GM23248 (cell line): ENCODE measurements around the gene CTPS2. TPM values are rescaled to one million over a fixed set of nuclear protein-coding genes. Genes with fewer than 3 reads are reported as not detected.
"Not testable (repeated sequence)": the region's sequence is repeated elsewhere in the genome, so short reads cannot be mapped to it uniquely, and the experiment has no call there.

Experiments
- DNase-seq: peaks from one replicate; pipeline ENCODE4 v3.0.0-alpha.2; 2015
- H2AFZ ChIP-seq: fragments of 200-600 bp; sonication (generic); 2 replicates; pipeline ENCODE4 v1.6.1; 2016; ENCODE audit warnings: antibody characterized with exemption
- H3F3A ChIP-seq: fragments of 200-600 bp; sonication (generic); 2 replicates; pipeline ENCODE4 v1.6.1; 2016; ENCODE audit warnings: mild to moderate bottlenecking, antibody characterized with exemption, mixed run types; ENCODE audit not compliant: insufficient read depth
- H3K27ac ChIP-seq: fragments of 200-600 bp; sonication (generic); 2 replicates; pipeline ENCODE4 v1.5.1; 2016; ENCODE audit warnings: mild to moderate bottlenecking
- H3K27me3 ChIP-seq: fragments of 200-600 bp; sonication (generic); replicated peaks from 2 replicates; pipeline ENCODE4 v1.6.1; 2016; ENCODE audit warnings: mild to moderate bottlenecking; ENCODE audit not compliant: insufficient read depth
- H3K36me3 ChIP-seq: fragments of 200-600 bp; sonication (generic); 2 replicates; pipeline ENCODE4 v1.6.1; 2016; ENCODE audit warnings: low read depth, mild to moderate bottlenecking
- H3K4me1 ChIP-seq: fragments of 200-600 bp; sonication (generic); 2 replicates; pipeline ENCODE4 v1.6.1; 2016; ENCODE audit warnings: mild to moderate bottlenecking; ENCODE audit not compliant: insufficient read depth
- H3K4me2 ChIP-seq: fragments of 200-600 bp; sonication (generic); one replicate; pipeline ENCODE4 v1.6.1; 2016; ENCODE audit warnings: mild to moderate bottlenecking; ENCODE audit not compliant: unreplicated experiment
- H3K4me3 ChIP-seq: fragments of 200-600 bp; sonication (generic); 2 replicates; pipeline ENCODE4 v1.5.1; 2016; ENCODE audit warnings: mild to moderate bottlenecking
- H3K79me2 ChIP-seq: fragments of 200-600 bp; sonication (generic); 2 replicates; pipeline ENCODE4 v1.6.1; 2016; ENCODE audit warnings: mild to moderate bottlenecking; ENCODE audit not compliant: insufficient read depth
- H3K9ac ChIP-seq: fragments of 200-600 bp; sonication (generic); 2 replicates; pipeline ENCODE4 v1.6.1; 2016; ENCODE audit warnings: mild to moderate bottlenecking
- H3K9me2 ChIP-seq: fragments of 200-600 bp; sonication (generic); 2 replicates; pipeline ENCODE4 v1.6.1; 2016; ENCODE audit warnings: mixed run types, mild to moderate bottlenecking, moderate library complexity; ENCODE audit not compliant: insufficient read depth
- H3K9me3 ChIP-seq: fragments of 200-600 bp; sonication (generic); one replicate; pipeline ENCODE4 v1.6.1; 2017; ENCODE audit warnings: low read depth
- H4K20me1 ChIP-seq: fragments of 200-600 bp; sonication (generic); 2 replicates; pipeline ENCODE4 v1.6.0; 2016; ENCODE audit not compliant: insufficient read depth
- EZH2 ChIP-seq: fragments of 200-600 bp; sonication (generic); IDR thresholded peaks from 2 replicates; pipeline ENCODE4 v1.6.1; 2018; ENCODE audit warnings: antibody characterized with exemption, mild to moderate bottlenecking; ENCODE audit not compliant: insufficient read depth, poor library complexity, severe bottlenecking
- EZH2phosphoT487 ChIP-seq: fragments of 200-600 bp; sonication (generic); IDR thresholded peaks from 2 replicates; pipeline ENCODE4 v1.6.1; 2018; ENCODE audit warnings: antibody characterized with exemption, moderate library complexity, mild to moderate bottlenecking, low read depth; ENCODE audit not compliant: insufficient read depth
- WGBS, 2 experiments: methylation state at CpG; one replicate each; pipeline ENCODE4 v1.1.6; 2015 to 2017; ENCODE audit warnings: low lambda C conversion rate in 2 of 2, low coverage in 1 of 2; ENCODE audit errors: missing lambda C conversion rate in 2 of 2; 5-methylcytosine and 5-hydroxymethylcytosine counted together
- in situ Hi-C: fragments of 300-500 bp; cut with MboI; formaldehyde crosslinking; loops from 2 replicates; pipeline ENCODE4 v1.15.0; 2020
- polyA plus RNA-seq: library from polyadenylated mRNA; unstranded; fragments of >200 nt; fragmentation: Nextera tagmentation; extraction: Ambion mirVana; gene quantifications from 2 replicates; pipeline ENCODE4 v1.2.1, GENCODE V29; 2016
- total RNA-seq: library from RNA; depleted of rRNA; stranded (reverse); fragments of >200 nt; shearing (Covaris generic); gene quantifications from 2 replicates; pipeline ENCODE4 v1.2.3, GENCODE V29; 2014

CTPS2 gene
- total and polyA plus RNA-seq, 2 experiments from 2014 or later = 4.4 to 5.8 TPM

DNA sequence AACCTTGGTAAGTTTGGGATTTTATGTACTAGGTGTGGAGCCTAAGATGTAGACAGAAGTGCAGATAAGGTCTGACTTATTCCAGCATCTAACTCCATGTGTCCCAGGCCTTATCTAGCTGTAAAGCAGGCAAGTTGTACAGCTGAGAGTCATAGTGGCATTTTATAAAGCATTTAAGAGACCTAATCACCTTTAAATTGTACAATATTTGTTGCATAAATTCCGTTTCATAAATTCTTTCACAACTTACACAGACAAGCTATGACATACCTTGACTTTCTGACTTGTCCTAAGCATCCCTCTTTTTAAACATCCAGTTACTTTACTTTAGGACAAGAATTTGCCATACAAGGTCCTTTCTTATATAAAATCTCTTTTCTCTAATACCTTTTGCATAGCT lies 18.0 kb upstream of the CTPS2 start:
- Histone ChIP-seq H3K9me3 (no peaks in the 10 kb centered on the region), H2AFZ (no peak overlapping the region), H3K27ac (no peak overlapping the region), H3K27me3 (no peaks in the 10 kb centered on the region), H3K4me1 (no peaks in the 10 kb centered on the region), H3K9me2 (no peaks in the 10 kb centered on the region), H3K4me3 (no peak overlapping the region), H3K79me2 (peaks cover 65% of the 10 kb centered on the region), H3K9ac (no peak overlapping the region), H3K36me3 (no peaks in the 10 kb centered on the region), H4K20me1 (no peaks in the 10 kb centered on the region; the same call in 1 of the 2 replicates), H3K4me2 (no peak overlapping the region), H3F3A (no peaks in the 10 kb centered on the region)
- DNase-seq = no peak
- in situ Hi-C loops = no loop called here
- TF ChIP-seq EZH2 = no peak
- TF ChIP-seq EZH2phosphoT487 = no peak
- WGBS, 2 experiments = 100% methylated on average over 1 of the region's 1 CpG

GRCh38 chrX:16727637-16728036 lies 15.2 kb upstream of the CTPS2 start:
- no peaks in the 10 kb centered on the region for H3K27me3 ChIP-seq
- no peak for TF ChIP-seq EZH2phosphoT487
- TF ChIP-seq EZH2 = no peak
- no peaks in the 10 kb centered on the region for H3K9me2 ChIP-seq
- no peak overlapping the region for H2AFZ ChIP-seq
- peaks cover 93% of the 10 kb centered on the region for H3K79me2 ChIP-seq
- 0 out of 2 replicates have a peak, but pooled peaks cover 4% of the 10 kb centered on the region for H3K4me1 ChIP-seq
- no peak overlapping the region for H3K4me2 ChIP-seq
- no peaks in the 10 kb centered on the region for H3K9me3 ChIP-seq
- in situ Hi-C loops = no loop called here
- no peak for DNase-seq
- H4K20me1 ChIP-seq = no peaks in the 10 kb centered on the region; the same call in 1 of the 2 replicates
- H3F3A ChIP-seq = no peaks in the 10 kb centered on the region
- no peak overlapping the region for H3K9ac ChIP-seq
- H3K27ac ChIP-seq = no peak overlapping the region
- no peaks in the 10 kb centered on the region for H3K36me3 ChIP-seq
- no peak overlapping the region for H3K4me3 ChIP-seq

- H3K9ac ChIP-seq, H3K4me3 ChIP-seq, H2AFZ ChIP-seq, H4K20me1 ChIP-seq, H3K4me2 ChIP-seq, H3K9me3 ChIP-seq, in situ Hi-C loops, H3K27ac ChIP-seq, H3K4me1 ChIP-seq, H3K27me3 ChIP-seq, H3F3A ChIP-seq, DNase-seq, H3K9me2 ChIP-seq, H3K36me3 ChIP-seq: not testable (repeated sequence)
- peaks cover 98% of the 10 kb centered on the region for H3K79me2 ChIP-seq
- WGBS, 2 experiments = 88 to 90% methylated on average over 5 of the region's 5 CpGs
Observed at GRCh38 chrX:16726347-16726988, 14.0 kb upstream of the CTPS2 start.

DNA sequence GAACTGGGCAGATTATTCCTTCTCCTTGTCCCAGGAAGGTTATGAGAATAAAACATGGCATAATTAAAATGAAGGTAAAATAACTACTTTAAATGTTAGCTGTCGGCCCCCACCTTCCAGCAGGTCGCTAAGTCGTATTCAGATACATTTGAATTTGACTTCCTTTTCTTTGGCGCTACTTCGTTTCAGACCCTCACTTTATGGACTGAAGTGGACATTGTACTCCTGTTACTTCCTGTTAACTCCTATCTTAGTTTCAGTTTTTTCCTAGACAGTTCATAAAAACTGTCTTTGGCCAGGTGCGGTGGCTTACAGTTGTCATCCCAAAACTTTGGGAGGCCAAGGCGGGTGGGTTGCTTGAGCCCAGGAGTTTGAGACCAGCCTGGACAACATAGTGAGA lies 12.6 kb upstream of the CTPS2 start:
- no peak overlapping the region for H2AFZ ChIP-seq
- H3K79me2 ChIP-seq = peaks cover 98% of the 10 kb centered on the region
- in situ Hi-C loops = no loop called here
- no peak overlapping the region for H3K27ac ChIP-seq
- H3K4me3 ChIP-seq = no peak overlapping the region
- no peaks in the 10 kb centered on the region for H3K27me3 ChIP-seq
- no peaks in the 10 kb centered on the region for H3K9me2 ChIP-seq
- 0 out of 2 replicates have a peak, but pooled peaks cover 4% of the 10 kb centered on the region for H3F3A ChIP-seq
- H3K9ac ChIP-seq = no peak overlapping the region
- peaks cover 6% of the 10 kb centered on the region; the same call in 1 of the 2 replicates for H3K4me1 ChIP-seq
- H3K36me3 ChIP-seq = no peaks in the 10 kb centered on the region
- H3K9me3 ChIP-seq = no peaks in the 10 kb centered on the region
- DNase-seq = no peak
- no peaks in the 10 kb centered on the region; the same call in 1 of the 2 replicates for H4K20me1 ChIP-seq
- H3K4me2 ChIP-seq = no peak overlapping the region
- 95 to 98% methylated on average over 6 to 7 of the region's 7 CpGs for WGBS, 2 experiments
- TF ChIP-seq EZH2phosphoT487 (no peak), EZH2 (no peak)
